Skeletal muscle satellite cell (primary cell): ENCODE results near the gene DHX29.
A peak's percentile ranks its signal among the peaks of the same experiment; 100 is the strongest.

Experiments used
- H3K27me3 ChIP-seq: 2 replicates; pipeline ENCODE4 v1.7.0; 2013; ENCODE audit warnings: low read length; ENCODE audit not compliant: control insufficient read depth, insufficient read depth
- H3K36me3 ChIP-seq: 2 replicates; pipeline ENCODE4 v1.7.0; 2013; ENCODE audit warnings: mild to moderate bottlenecking, control low read depth, low read length; ENCODE audit not compliant: insufficient read depth
- H3K4me1 ChIP-seq: 2 replicates; pipeline ENCODE4 v1.7.0; 2013; ENCODE audit warnings: low read length; ENCODE audit not compliant: control insufficient read depth, insufficient read depth
- H3K4me2 ChIP-seq: 2 replicates; pipeline ENCODE4 v1.7.0; 2013; ENCODE audit warnings: mild to moderate bottlenecking, low read length
- H3K4me3 ChIP-seq: 2 replicates; pipeline ENCODE4 v1.7.0; 2013; ENCODE audit warnings: low read length
- H3K9ac ChIP-seq: 2 replicates; pipeline ENCODE4 v1.7.0; 2013; ENCODE audit warnings: mild to moderate bottlenecking, low read depth, low read length, moderate library complexity
- H3K9me3 ChIP-seq: replicated peaks from 2 replicates; pipeline ENCODE4 v1.7.0; 2013; ENCODE audit warnings: mild to moderate bottlenecking, control low read depth, low read length

Gene DHX29

GRCh38 chr5:55220433-55221185, 86.9 kb downstream of the DHX29 start:
- no peaks in the 10 kb centered on the region for H3K36me3 ChIP-seq
- H3K27me3 ChIP-seq, result peaks cover 58% of the 10 kb centered on the region
- H3K9me3 ChIP-seq, result no peaks in the 10 kb centered on the region
- peak overlapping the region; percentile 45 for H3K9ac ChIP-seq
- no peaks in the 10 kb centered on the region for H3K4me1 ChIP-seq
- peak overlapping the region; percentile 88 for H3K4me2 ChIP-seq
- H3K4me3 ChIP-seq, result peak overlapping the region; percentile 69

GRCh38 chr5:55219770-55220169, 87.7 kb downstream of the DHX29 start:
- no peak overlapping the region for H3K4me3 ChIP-seq
- peaks cover 52% of the 10 kb centered on the region for H3K27me3 ChIP-seq

GRCh38 chr5:55218967-55219366, 88.5 kb downstream of the DHX29 start:
- Histone ChIP-seq H3K9ac (no peak overlapping the region), H3K4me3 (no peak overlapping the region), H3K27me3 (peaks cover 49% of the 10 kb centered on the region), H3K4me2 (no peak overlapping the region), H3K4me1 (no peaks in the 10 kb centered on the region), H3K9me3 (no peaks in the 10 kb centered on the region), H3K36me3 (no peaks in the 10 kb centered on the region)

More at GRCh38 chr5:55219770-55220169, 87.7 kb downstream of the DHX29 start:
- no peaks in the 10 kb centered on the region for H3K4me1 ChIP-seq
- H3K4me2 ChIP-seq, result no peak overlapping the region
- H3K36me3 ChIP-seq, result no peaks in the 10 kb centered on the region
- no peaks in the 10 kb centered on the region for H3K9me3 ChIP-seq
- H3K9ac ChIP-seq, result no peak overlapping the region

- Histone ChIP-seq H3K4me3 (no peak overlapping the region), H3K9me3 (no peaks in the 10 kb centered on the region), H3K27me3 (peaks cover 42% of the 10 kb centered on the region), H3K9ac (no peak overlapping the region), H3K36me3 (no peaks in the 10 kb centered on the region), H3K4me2 (no peak overlapping the region), H3K4me1 (no peaks in the 10 kb centered on the region)
Measured at GRCh38 chr5:55211184-55211874, 96.2 kb downstream of the DHX29 start.
